Vagina (tissue), 2 donors: Measurements from ENCODE around the gene APOB. TPM values are rescaled to one million over a fixed set of nuclear protein-coding genes. Genes with fewer than 3 reads are reported as not detected.

ENCODE experiments used
- DNase-seq, 2 donors: peaks; one replicate each; pipeline ENCODE4 v3.0.0-alpha.2; 2017; ENCODE audit errors: extremely low spot score in 2 of 2
- H3K27ac ChIP-seq: fragments of 200-600 bp; sonication (generic); one replicate; pipeline ENCODE4 v1.5.1; 2019
- H3K27me3 ChIP-seq: fragments of 200-600 bp; sonication (generic); one replicate; pipeline ENCODE4 v1.5.1; 2019
- H3K36me3 ChIP-seq, 2 donors: fragments of 200-600 bp; sonication (generic); one replicate each; pipeline ENCODE4 v1.5.1; 2017 to 2019
- H3K4me1 ChIP-seq: fragments of 200-600 bp; sonication (generic); one replicate; pipeline ENCODE4 v1.5.1; 2019
- H3K4me3 ChIP-seq, 2 donors: fragments of 200-600 bp; sonication (generic); 1 replicate in 1 of 2; 2 replicates in 1 of 2; pipeline ENCODE4 v1.5.1; 2016 to 2019
- H3K9me3 ChIP-seq: fragments of 200-600 bp; sonication (generic); one replicate; pipeline ENCODE4 v1.5.1; 2019
- POLR2A ChIP-seq, 2 donors: fragments of 450-650 bp; IDR thresholded peaks; one replicate each; pipeline ENCODE4 v1.6.1; 2017; ENCODE audit warnings: antibody characterized with exemption in 2 of 2, mild to moderate bottlenecking in 2 of 2, moderate library complexity in 2 of 2
- POLR2AphosphoS5 ChIP-seq, 2 donors: sonication (generic); formaldehyde crosslinking; IDR thresholded peaks; one replicate each; pipeline ENCODE4 v1.9.0; 2017; ENCODE audit warnings: antibody characterized with exemption in 2 of 2, mild to moderate bottlenecking in 2 of 2, low read depth in 1 of 2; ENCODE audit not compliant: insufficient read depth in 1 of 2
- intact Hi-C: fragments of 100-400 bp; cut with DNase I; formaldehyde crosslinking; loops from one replicate; pipeline ENCODE4 v1.15.1; 2023
- total RNA-seq: library from RNA; depleted of rRNA; stranded (reverse); fragments of >200 nt; gene quantifications from one replicate; pipeline ENCODE4 v1.2.3, GENCODE V29; 2016
- TF ChIP-seq, protein P1 (sequence below), 3 experiments: fragments of 450-650 bp in 2 of 3; fragments of 200-600 bp in 1 of 3; sonication (generic) in 1 of 3; IDR thresholded peaks; one replicate each; pipeline ENCODE4 v1.5.1; 2017 to 2019; ENCODE audit warnings: antibody characterized with exemption in 3 of 3, mild to moderate bottlenecking in 2 of 3, moderate library complexity in 2 of 3

The APOB gene
- total RNA-seq, 1 donor from 2014 or later: not detected

DNA sequence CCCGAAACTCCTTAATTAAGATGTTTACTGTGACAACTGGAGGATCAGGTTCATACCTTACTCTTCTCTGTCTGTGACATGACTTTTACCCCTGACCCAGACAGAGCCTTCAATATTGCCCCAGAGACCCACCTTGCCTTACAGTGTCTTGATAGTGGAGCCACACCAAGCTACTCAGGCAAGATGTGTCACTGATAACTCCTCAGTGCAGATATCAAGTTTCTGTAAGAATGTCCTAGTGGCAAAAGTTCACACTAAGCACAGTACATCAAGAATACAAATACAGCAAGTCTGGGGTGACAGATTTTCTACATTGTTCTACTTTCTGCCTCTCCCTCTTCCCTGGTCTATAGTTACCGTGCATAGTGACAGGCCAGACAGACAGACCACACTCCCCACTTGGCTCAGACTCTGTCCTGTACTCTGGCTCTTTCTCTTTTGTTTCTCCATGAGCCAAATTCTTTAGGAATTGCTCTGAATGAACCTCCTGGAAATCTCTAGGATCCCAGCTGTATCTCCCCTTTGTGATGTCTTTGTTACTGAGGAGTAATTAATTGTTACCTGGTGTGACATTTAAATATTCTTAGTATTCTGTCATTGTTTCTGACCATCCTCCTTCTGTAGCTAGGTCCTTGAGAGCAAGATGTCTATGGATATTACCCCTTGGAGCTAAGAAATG lies 24.1 kb upstream of the APOB start:
- TF ChIP-seq, protein P1, sequence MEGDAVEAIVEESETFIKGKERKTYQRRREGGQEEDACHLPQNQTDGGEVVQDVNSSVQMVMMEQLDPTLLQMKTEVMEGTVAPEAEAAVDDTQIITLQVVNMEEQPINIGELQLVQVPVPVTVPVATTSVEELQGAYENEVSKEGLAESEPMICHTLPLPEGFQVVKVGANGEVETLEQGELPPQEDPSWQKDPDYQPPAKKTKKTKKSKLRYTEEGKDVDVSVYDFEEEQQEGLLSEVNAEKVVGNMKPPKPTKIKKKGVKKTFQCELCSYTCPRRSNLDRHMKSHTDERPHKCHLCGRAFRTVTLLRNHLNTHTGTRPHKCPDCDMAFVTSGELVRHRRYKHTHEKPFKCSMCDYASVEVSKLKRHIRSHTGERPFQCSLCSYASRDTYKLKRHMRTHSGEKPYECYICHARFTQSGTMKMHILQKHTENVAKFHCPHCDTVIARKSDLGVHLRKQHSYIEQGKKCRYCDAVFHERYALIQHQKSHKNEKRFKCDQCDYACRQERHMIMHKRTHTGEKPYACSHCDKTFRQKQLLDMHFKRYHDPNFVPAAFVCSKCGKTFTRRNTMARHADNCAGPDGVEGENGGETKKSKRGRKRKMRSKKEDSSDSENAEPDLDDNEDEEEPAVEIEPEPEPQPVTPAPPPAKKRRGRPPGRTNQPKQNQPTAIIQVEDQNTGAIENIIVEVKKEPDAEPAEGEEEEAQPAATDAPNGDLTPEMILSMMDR (IDR thresholded peaks at IDR 0.05): no peak
- TF ChIP-seq POLR2AphosphoS5 (IDR thresholded peaks at IDR 0.05; ENCODE audit: insufficient read depth in 1 of 2, low read depth in 1 of 2) (no peak), POLR2A (IDR thresholded peaks at IDR 0.05) (no peak)
- Histone ChIP-seq H3K36me3 (no peaks in the 10 kb centered on the region), H3K9me3 (no peaks in the 10 kb centered on the region), H3K27me3 (no peaks in the 10 kb centered on the region), H3K4me3 (no peak overlapping the region), H3K27ac (no peak overlapping the region), H3K4me1 (no peaks in the 10 kb centered on the region)
- no peak for DNase-seq
- intact Hi-C loops: no loop called here

DNA sequence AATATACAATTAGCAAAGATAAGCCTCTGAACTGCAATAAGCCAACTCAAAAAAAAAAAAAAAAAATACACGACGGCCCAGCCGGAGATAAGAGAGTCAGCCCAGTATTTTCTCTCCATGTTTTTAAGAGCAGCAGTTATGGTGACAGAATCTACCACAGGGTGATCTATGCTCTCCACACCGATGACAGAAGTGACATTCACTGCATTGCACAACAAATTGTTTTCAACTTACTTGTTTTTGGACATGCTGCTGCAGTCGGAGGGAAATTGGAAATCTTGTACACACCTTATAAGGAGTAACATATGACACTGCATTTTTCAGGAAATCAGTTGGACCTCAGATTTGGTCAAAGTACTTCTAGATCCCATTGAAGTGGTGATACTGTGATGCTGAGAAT lies 23.3 kb upstream of the APOB start:
- no peak for DNase-seq
- no peaks in the 10 kb centered on the region for H3K36me3 ChIP-seq
- TF ChIP-seq POLR2AphosphoS5 (IDR thresholded peaks at IDR 0.05; ENCODE audit: insufficient read depth in 1 of 2, low read depth in 1 of 2) (no peak), POLR2A (IDR thresholded peaks at IDR 0.05) (no peak)
- TF ChIP-seq, protein P1 (IDR thresholded peaks at IDR 0.05): no peak
- H3K27me3 ChIP-seq: no peaks in the 10 kb centered on the region
- no peaks in the 10 kb centered on the region for H3K4me1 ChIP-seq
- no peaks in the 10 kb centered on the region for H3K9me3 ChIP-seq
- H3K4me3 ChIP-seq: no peak overlapping the region
- intact Hi-C loops: no loop called here
- H3K27ac ChIP-seq: no peak overlapping the region

DNA sequence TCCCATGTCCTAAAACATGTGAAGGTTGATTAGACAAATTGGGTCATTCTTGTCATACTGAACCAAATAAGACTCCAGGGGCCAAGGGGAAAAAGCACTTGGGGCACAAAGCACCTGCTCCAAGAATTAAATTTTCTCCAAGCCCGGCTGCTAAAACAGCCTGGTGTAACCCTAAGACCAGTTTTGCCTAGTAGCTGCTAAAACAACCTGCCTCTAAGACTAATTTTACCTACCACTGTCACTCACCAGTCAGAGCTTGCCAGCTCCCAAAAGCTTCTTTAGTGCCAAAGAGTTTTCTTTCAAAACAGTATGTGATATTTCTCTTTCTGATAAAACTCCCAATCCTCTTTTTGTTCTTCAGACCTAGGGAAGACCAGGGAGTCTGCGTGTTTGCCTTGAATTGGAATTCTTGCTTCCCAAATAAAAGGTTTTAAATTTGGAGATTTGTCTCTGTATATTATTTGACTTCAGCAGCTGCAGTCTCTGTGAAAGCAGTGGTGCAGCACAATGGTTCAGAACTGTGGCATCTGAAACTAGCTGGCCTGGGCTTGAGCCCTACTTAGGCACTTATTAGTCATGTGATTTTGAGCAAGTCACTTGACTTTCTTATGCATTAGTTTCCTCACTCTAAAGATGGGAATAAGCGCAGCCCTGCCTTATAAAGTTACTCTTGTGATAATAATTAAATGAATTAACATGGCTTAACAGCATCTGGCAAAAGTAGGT lies 16.2 kb upstream of the APOB start:
- Histone ChIP-seq H3K36me3 (no peaks in the 10 kb centered on the region), H3K27ac (no peak overlapping the region), H3K9me3 (no peaks in the 10 kb centered on the region), H3K4me3 (no peak overlapping the region), H3K27me3 (no peaks in the 10 kb centered on the region), H3K4me1 (no peaks in the 10 kb centered on the region)
- intact Hi-C loops: no loop called here
- no peak for DNase-seq
- TF ChIP-seq POLR2AphosphoS5 (IDR thresholded peaks at IDR 0.05; ENCODE audit: insufficient read depth in 1 of 2, low read depth in 1 of 2) (no peak), POLR2A (IDR thresholded peaks at IDR 0.05) (no peak)
- TF ChIP-seq, protein P1 (IDR thresholded peaks at IDR 0.05): no peak

DNA sequence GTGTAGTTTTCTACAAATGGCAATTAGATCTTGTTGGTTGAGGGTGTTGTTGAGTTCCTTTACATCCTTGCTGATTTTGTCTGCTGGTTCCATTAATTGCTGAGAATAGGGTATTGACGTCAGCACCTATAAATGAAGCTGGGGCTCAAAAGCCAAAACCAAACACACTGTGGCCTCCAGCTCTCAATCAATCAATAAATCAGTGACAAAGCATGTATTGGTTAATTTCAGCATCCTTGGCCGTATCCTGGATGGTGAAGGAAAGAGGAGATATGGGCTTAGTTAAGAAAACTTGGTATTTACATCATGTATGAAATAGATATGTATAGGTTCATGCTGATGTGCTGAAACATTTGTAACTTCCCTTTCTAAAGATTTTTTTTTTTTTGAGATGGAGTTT lies 13.2 kb upstream of the APOB start:
- TF ChIP-seq, protein P1 (IDR thresholded peaks at IDR 0.05): no peak
- no peak for TF ChIP-seq POLR2A (IDR thresholded peaks at IDR 0.05)
- Histone ChIP-seq H3K27ac (no peak overlapping the region), H3K4me1 (no peaks in the 10 kb centered on the region), H3K27me3 (no peaks in the 10 kb centered on the region), H3K4me3 (no peak overlapping the region), H3K36me3 (no peaks in the 10 kb centered on the region), H3K9me3 (no peaks in the 10 kb centered on the region)
- no peak for DNase-seq
- intact Hi-C loops: no loop called here
